H1 (cell line): ENCODE data around the gene NOP16. TPM values are rescaled to one million over a fixed set of nuclear protein-coding genes. Genes with fewer than 3 reads are reported as not detected.

Experiments used
- GABPA ChIP-seq: IDR thresholded peaks from 2 replicates; pipeline ENCODE4 v1.6.1; 2011; ENCODE audit warnings: mild to moderate bottlenecking, low read length, moderate library complexity, borderline replicate concordance; ENCODE audit not compliant: insufficient read depth
- POLR2A ChIP-seq, 2 experiments: IDR thresholded peaks; 1 replicate in 1 of 2; 2 replicates in 1 of 2; pipeline ENCODE4 v1.6.1; 2011; ENCODE audit warnings: low read depth in 2 of 2, low read length in 2 of 2, mild to moderate bottlenecking in 2 of 2; ENCODE audit errors: control extremely low read depth in 1 of 2
- POU5F1 ChIP-seq: IDR thresholded peaks from 2 replicates; pipeline ENCODE4 v1.6.1; 2011; ENCODE audit warnings: low read depth, mild to moderate bottlenecking, low read length, moderate library complexity
- SAP30 ChIP-seq: fragments of 300-600 bp; sonication (generic); IDR thresholded peaks from 2 replicates; pipeline ENCODE4 v1.7.1; 2012; ENCODE audit warnings: low read length, moderate library complexity, mild to moderate bottlenecking, inconsistent platforms; ENCODE audit not compliant: insufficient read depth, insufficient replicate concordance
- SP1 ChIP-seq: IDR thresholded peaks from 2 replicates; pipeline ENCODE4 v1.6.1; 2011; ENCODE audit warnings: low read depth, low read length
- polyA plus RNA-seq, 7 experiments: library from polyadenylated mRNA; depleted of rRNA in 3 of 7; stranded (reverse) in 5 of 7; unstranded in 2 of 7; fragments of >200 nt in 5 of 7; fragments of 200-250 nt in 2 of 7; gene quantifications; 1 replicate in 5 of 7; 2 replicates in 1 of 7; 4 replicates in 1 of 7; pipeline versions ENCODE4 v1.2.1 to v1.2.3, GENCODE V29; 2011 to 2013; ENCODE audit warnings: missing spikeins in 2 of 7, mixed read lengths in 2 of 7
- total RNA-seq: library from RNA; stranded (reverse); fragmentation: NEBNext Ultra II Directional; extraction: Animal tissue kit (Norgen Biotek cat#: 25700); gene quantifications from 2 replicates; pipeline ENCODE4 v1.2.1, GENCODE V29; 2021

NOP16 gene
- total and polyA plus RNA-seq, 2 of the 8 experiments (the other 6 are each of a cell fraction or from before 2014, with no cell fraction given) = 46.9 to 65.2 TPM

GRCh38 chr5:176382721-176383120, 5.7 kb downstream of the NOP16 start (continued):
- no peak for TF ChIP-seq POU5F1
- no peak for TF ChIP-seq POLR2A (IDR thresholded peaks at IDR 0.05; ENCODE audit: control extremely low read depth in 1 of 2, low read depth in 2 of 2, low read length in 2 of 2)
- TF ChIP-seq GABPA = no peak
- no peak for TF ChIP-seq SP1
- no peak for TF ChIP-seq SAP30
